AG10803 (cell line): ENCODE data around the gene SUFU.

ENCODE experiments used
- DNase-seq: peaks from one replicate; pipeline ENCODE4 v3.0.0; 2010; ENCODE audit warnings: low read depth
- H3K4me3 ChIP-seq: 2 replicates; pipeline ENCODE4 v1.5.1; 2011; ENCODE audit warnings: mild to moderate bottlenecking, low read length, control low read depth
- CTCF ChIP-seq: conservative IDR thresholded peaks from 2 replicates; pipeline ENCODE4 v1.5.1; 2011; ENCODE audit warnings: mild to moderate bottlenecking, low read length, control low read depth, inconsistent platforms

SUFU gene

GRCh38 chr10:102484021-102484420 is 19.8 kb upstream of the SUFU start:
- no peak for DNase-seq
- H3K4me3 ChIP-seq, result no peak overlapping the region
- no peak for TF ChIP-seq CTCF

GRCh38 chr10:102485093-102485784 is 18.5 kb upstream of the SUFU start:
- no peak for DNase-seq
- TF ChIP-seq CTCF, result no peak
- H3K4me3 ChIP-seq, result no peak overlapping the region

DNA sequence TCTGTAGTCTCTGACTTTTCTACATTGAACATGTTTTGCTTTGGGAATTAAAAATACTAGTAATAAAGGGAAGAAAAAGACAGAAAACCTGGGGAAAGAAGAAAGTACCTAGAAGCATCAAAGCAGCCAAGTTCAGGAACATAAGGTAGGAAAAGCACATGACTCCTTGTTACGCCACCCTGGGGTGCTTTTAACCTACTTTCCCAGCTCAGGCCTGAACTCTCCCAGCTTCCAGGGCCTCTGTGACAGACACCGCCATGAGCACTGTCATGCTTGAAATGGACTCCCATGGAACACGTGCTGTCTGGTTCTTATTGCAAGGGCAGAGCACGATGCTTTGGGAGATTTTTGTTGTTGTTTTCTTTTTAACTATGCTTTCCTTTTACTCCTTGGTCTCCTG is 12.6 kb upstream of the SUFU start:
- no peak overlapping the region for H3K4me3 ChIP-seq
- DNase-seq, result no peak
- no peak for TF ChIP-seq CTCF

GRCh38 chr10:102492344-102492939 is 11.3 kb upstream of the SUFU start:
- no peak overlapping the region for H3K4me3 ChIP-seq
- no peak for TF ChIP-seq CTCF
- no peak for DNase-seq

- H3K4me3 ChIP-seq, result no peak overlapping the region
- TF ChIP-seq CTCF, result no peak
- peak; percentile 49 for DNase-seq
These were observed 10.8 kb upstream of the SUFU start for GRCh38 chr10:102492983-102493382.

- DNase-seq, result no peak
- no peak for TF ChIP-seq CTCF
- no peak overlapping the region for H3K4me3 ChIP-seq
These were observed 10.0 kb upstream of the SUFU start for GRCh38 chr10:102493771-102494170.

DNA sequence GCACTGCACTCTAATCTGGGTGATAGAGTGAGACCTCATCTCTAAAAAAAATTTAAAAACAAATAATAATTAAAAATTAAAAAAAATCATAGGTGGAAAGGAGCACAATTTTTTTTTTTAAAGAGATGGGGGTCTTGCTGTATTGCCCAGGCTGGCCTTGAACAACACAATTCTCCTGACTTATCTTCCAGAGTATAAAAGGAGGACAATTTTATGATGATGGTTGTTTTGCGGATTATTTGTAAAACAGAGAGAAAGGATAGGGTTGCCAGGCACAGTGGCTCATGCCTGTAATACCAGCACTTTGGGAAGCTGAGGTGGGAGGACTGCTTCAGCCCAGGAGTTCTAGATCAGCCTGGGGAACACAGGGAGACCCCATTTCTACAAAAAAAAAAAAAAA is 6.2 kb upstream of the SUFU start:
- no peak overlapping the region for H3K4me3 ChIP-seq
- DNase-seq, result no peak
- TF ChIP-seq CTCF, result no peak
